Activated CD4-positive, alpha-beta T cell treated with anti-CD3 and anti-CD28 coated beads, Interleukin-2, Interleukin-4, amounts not matched to agents 100 ng/mL and 50 ng/mL, durations not matched to agents 16 hours and 8 hours (primary cell): ENCODE results near the gene PSMB5.

ENCODE experiments used
- DNase-seq: peaks from one replicate; pipeline ENCODE4 v3.0.0-alpha.2; 2020; ENCODE audit warnings: low spot score

PSMB5 gene

GRCh38 chr14:23034498-23035302 is at the start of gene PSMB5:
Gene PSMB5, minus strand, starts transcription at chr14:23034900. Its CDS starts 19 bp downstream, at chr14:23034881.
- DNase-seq: peak; percentile 95

GRCh38 chr14:23080474-23080873 is 45.8 kb upstream of the PSMB5 start:
- DNase-seq: no peak

GRCh38 chr14:23079716-23080115 is 45.0 kb upstream of the PSMB5 start:
- DNase-seq: no peak

GRCh38 chr14:23078692-23079116 is 44.0 kb upstream of the PSMB5 start:
- no peak for DNase-seq

GRCh38 chr14:23077962-23078361 is 43.3 kb upstream of the PSMB5 start:
- DNase-seq: no peak

- peak; percentile 33 for DNase-seq
Observed at GRCh38 chr14:23076785-23077408, 42.2 kb upstream of the PSMB5 start.

- DNase-seq: no peak
Observed at GRCh38 chr14:23074906-23075305, 40.2 kb upstream of the PSMB5 start.

- DNase-seq: no peak
Observed at GRCh38 chr14:23071921-23072539, 37.3 kb upstream of the PSMB5 start.

- peak; percentile 88 for DNase-seq
Observed at GRCh38 chr14:23071244-23071920, 36.7 kb upstream of the PSMB5 start.

- DNase-seq: no peak
Observed at GRCh38 chr14:23070262-23071129, 35.8 kb upstream of the PSMB5 start.

- no peak for DNase-seq
Observed at GRCh38 chr14:23069413-23069806, 34.7 kb upstream of the PSMB5 start.

GRCh38 chr14:23068789-23069412 is 34.2 kb upstream of the PSMB5 start:
- DNase-seq: peak; percentile 87

GRCh38 chr14:23067847-23068788 is 33.4 kb upstream of the PSMB5 start:
- DNase-seq: no peak

- no peak for DNase-seq
Observed at GRCh38 chr14:23066855-23067744, 32.4 kb upstream of the PSMB5 start.

- DNase-seq: no peak
Observed at GRCh38 chr14:23066368-23066767, 31.7 kb upstream of the PSMB5 start.

GRCh38 chr14:23063601-23064000 is 28.9 kb upstream of the PSMB5 start:
- no peak for DNase-seq

- no peak for DNase-seq
Observed at GRCh38 chr14:23062002-23062401, 27.3 kb upstream of the PSMB5 start.

GRCh38 chr14:23060536-23061260 is 26.0 kb upstream of the PSMB5 start:
- no peak for DNase-seq
